Purkinje cell (primary cell): ENCODE data around the gene CLUH. TPM values are rescaled to one million over a fixed set of nuclear protein-coding genes. Genes with fewer than 3 reads are reported as not detected.

Experiments used
- polyA plus RNA-seq: library from polyadenylated mRNA; unstranded; fragments of >200 nt; fragmentation: Nextera tagmentation; gene quantifications from 2 replicates; pipeline ENCODE4 v1.2.1, GENCODE V29; 2014

Gene CLUH, protein sequence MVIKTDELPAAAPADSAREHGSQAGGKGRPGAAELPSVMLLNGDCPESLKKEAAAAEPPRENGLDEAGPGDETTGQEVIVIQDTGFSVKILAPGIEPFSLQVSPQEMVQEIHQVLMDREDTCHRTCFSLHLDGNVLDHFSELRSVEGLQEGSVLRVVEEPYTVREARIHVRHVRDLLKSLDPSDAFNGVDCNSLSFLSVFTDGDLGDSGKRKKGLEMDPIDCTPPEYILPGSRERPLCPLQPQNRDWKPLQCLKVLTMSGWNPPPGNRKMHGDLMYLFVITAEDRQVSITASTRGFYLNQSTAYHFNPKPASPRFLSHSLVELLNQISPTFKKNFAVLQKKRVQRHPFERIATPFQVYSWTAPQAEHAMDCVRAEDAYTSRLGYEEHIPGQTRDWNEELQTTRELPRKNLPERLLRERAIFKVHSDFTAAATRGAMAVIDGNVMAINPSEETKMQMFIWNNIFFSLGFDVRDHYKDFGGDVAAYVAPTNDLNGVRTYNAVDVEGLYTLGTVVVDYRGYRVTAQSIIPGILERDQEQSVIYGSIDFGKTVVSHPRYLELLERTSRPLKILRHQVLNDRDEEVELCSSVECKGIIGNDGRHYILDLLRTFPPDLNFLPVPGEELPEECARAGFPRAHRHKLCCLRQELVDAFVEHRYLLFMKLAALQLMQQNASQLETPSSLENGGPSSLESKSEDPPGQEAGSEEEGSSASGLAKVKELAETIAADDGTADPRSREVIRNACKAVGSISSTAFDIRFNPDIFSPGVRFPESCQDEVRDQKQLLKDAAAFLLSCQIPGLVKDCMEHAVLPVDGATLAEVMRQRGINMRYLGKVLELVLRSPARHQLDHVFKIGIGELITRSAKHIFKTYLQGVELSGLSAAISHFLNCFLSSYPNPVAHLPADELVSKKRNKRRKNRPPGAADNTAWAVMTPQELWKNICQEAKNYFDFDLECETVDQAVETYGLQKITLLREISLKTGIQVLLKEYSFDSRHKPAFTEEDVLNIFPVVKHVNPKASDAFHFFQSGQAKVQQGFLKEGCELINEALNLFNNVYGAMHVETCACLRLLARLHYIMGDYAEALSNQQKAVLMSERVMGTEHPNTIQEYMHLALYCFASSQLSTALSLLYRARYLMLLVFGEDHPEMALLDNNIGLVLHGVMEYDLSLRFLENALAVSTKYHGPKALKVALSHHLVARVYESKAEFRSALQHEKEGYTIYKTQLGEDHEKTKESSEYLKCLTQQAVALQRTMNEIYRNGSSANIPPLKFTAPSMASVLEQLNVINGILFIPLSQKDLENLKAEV (N-terminal part only)
- polyA plus RNA-seq: 0.77 and 2.4 TPM in 2 replicates

DNA sequence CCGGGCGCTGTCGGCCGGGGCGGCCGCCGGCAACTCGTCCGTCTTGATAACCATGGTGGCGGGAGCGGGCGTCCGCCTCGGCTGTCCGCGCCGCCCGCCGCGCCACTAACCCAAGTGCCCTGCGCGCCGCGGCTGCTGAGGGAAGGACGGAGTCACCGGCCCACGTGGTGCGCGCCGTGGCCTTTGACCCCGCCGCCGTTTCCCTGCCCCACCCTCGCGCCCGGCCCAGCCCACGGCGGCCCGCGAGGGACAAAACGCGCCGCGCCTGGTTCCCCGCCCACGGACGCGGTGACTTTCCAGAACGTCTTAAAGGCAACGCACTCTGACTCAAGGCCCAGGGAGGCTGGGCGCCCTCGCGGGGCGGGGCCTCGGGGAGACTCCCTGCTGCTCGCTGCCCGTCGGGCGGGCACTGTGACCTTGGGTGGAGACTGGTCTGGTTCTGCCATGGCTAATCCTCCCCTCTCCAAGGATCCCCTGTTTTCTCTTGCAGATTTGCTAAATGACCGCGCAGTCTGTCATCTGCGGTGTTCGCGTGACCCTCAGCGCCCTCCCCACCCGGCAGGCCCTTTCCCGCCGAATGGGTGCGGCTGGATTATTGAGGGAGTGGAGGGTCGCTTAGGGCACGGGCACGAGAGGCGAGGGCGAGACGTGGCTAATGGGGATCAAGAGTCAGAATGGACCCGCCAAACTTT lies at the start of gene CLUH:
Gene CLUH, minus strand, starts transcription at position 157 of the 692 bp plus-strand sequence. Its CDS starts 103 bp downstream, at position 54.

DNA sequence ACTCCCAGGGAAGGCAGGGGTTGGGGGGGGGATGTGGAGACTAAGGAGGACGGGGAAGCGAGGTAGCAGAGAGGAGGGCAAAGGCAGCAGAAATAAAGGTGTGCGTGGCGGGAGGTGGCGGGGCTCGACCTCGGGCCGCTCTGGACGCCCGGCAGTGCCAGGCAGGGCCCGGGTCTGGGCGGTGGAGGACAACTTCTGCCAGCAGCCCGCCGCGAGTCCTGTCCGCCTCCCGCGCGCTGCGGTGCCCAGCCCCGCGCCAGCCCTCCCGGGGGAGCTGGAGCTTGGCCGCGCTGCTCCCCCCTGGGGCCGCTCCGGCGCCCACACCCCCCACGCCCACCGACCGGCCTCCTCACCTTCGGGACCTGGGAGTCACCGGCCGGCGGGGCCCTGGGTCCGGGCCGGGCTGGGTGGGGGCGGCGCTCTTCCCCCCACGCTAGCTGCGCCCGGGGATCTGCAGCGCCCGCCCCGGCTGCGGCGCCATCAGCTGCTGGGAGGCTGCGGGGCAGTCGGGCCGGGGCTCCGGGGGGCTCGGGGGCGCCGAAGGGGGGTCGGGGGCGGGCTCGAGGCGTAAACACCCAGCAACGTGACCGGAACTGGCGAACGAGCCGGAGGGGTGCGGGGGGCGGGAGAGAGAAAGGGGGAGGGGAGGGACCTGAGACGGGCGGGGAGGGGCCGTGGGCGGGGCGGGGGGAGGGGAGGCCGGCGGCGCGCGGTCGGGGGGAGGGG lies 37.7 kb upstream of the CLUH start, which contains the start of gene CCDC92B:
Gene CCDC92B, minus strand, starts transcription at position 595 of the 726 bp plus-strand sequence. CDS start 14,507 bp downstream, outside the sequence.

Other genes starting within 250 kb of the CLUH start
- gene METTL16, start 199.9 kb downstream of the CLUH start, polyA plus RNA-seq: 7.3 and 28.6 TPM in 2 replicates
- gene PAFAH1B1, start 118.1 kb downstream of the CLUH start, polyA plus RNA-seq: 115 and 116 TPM in 2 replicates
- 0.34 and 0.39 TPM in 2 replicates for gene CCDC92B, start 37.9 kb upstream of the CLUH start, polyA plus RNA-seq
- gene RAP1GAP2, start 84.7 kb upstream of the CLUH start, polyA plus RNA-seq: 1.1 and 1.2 TPM in 2 replicates